H9 (cell line): ENCODE data around the gene BBOF1. TPM values are rescaled to one million over a fixed set of nuclear protein-coding genes. Genes with fewer than 3 reads are reported as not detected.
A peak's percentile ranks its signal among the peaks of the same experiment; 100 is the strongest.

Source experiments
- DNase-seq: peaks from one replicate; pipeline ENCODE4 v3.0.0-alpha.2; 2017
- H2AFZ ChIP-seq: one replicate; pipeline ENCODE4 v1.6.1; 2013; ENCODE audit warnings: mild to moderate bottlenecking, low read length, control low read depth, moderate library complexity
- H2AK5ac ChIP-seq: 2 replicates; pipeline ENCODE4 v1.6.1; 2013; ENCODE audit warnings: low read length, control low read depth, mixed read lengths; ENCODE audit not compliant: insufficient read length
- H2BK120ac ChIP-seq: one replicate; pipeline ENCODE4 v1.6.1; 2013; ENCODE audit warnings: low read depth, mild to moderate bottlenecking, low read length, control low read depth, inconsistent platforms; ENCODE audit not compliant: poor library complexity, severe bottlenecking
- H2BK12ac ChIP-seq: 2 replicates; pipeline ENCODE4 v1.6.1; 2013; ENCODE audit warnings: low read length, control low read depth, mixed read lengths, low read depth; ENCODE audit not compliant: insufficient read length
- H2BK15ac ChIP-seq: 2 replicates; pipeline ENCODE4 v1.6.1; 2013; ENCODE audit warnings: low read depth, low read length, control low read depth
- H2BK20ac ChIP-seq: one replicate; pipeline ENCODE4 v1.6.1; 2013; ENCODE audit warnings: low read depth, mild to moderate bottlenecking, low read length, control low read depth, inconsistent platforms; ENCODE audit not compliant: poor library complexity, severe bottlenecking
- H2BK5ac ChIP-seq: 2 replicates; pipeline ENCODE4 v1.6.1; 2013; ENCODE audit warnings: low read length, control low read depth, mixed read lengths; ENCODE audit not compliant: insufficient read length
- H3K14ac ChIP-seq: 2 replicates; pipeline ENCODE4 v1.6.1; 2013; ENCODE audit warnings: low read length, control low read depth; ENCODE audit not compliant: insufficient read depth
- H3K18ac ChIP-seq: 2 replicates; pipeline ENCODE4 v1.6.1; 2013; ENCODE audit warnings: low read depth, mild to moderate bottlenecking, mixed read lengths, low read length, control low read depth; ENCODE audit not compliant: insufficient read length
- H3K23ac ChIP-seq: 2 replicates; pipeline ENCODE4 v1.6.1; 2013; ENCODE audit warnings: low read length, control low read depth, mixed read lengths, low read depth; ENCODE audit not compliant: insufficient read length
- H3K23me2 ChIP-seq: 2 replicates; pipeline ENCODE4 v1.6.1; 2013; ENCODE audit warnings: low read depth, mild to moderate bottlenecking, mixed read lengths, low read length, control low read depth; ENCODE audit not compliant: insufficient read length, poor library complexity, severe bottlenecking
- H3K27ac ChIP-seq: 2 replicates; pipeline ENCODE4 v1.5.1; 2013; ENCODE audit warnings: low read length, control low read depth, mixed read lengths, low read depth; ENCODE audit not compliant: insufficient read length
- H3K27me3 ChIP-seq: 2 replicates; pipeline ENCODE4 v1.6.1; 2013; ENCODE audit warnings: low read length, control low read depth, inconsistent platforms; ENCODE audit not compliant: insufficient read depth
- H3K4ac ChIP-seq: 2 replicates; pipeline ENCODE4 v1.6.1; 2013; ENCODE audit warnings: low read depth, mild to moderate bottlenecking, control low read depth, inconsistent platforms, low read length, moderate library complexity
- H3K4me1 ChIP-seq: 2 replicates; pipeline ENCODE4 v1.6.1; 2013; ENCODE audit warnings: low read length, control low read depth, inconsistent platforms; ENCODE audit not compliant: insufficient read depth
- H3K4me2 ChIP-seq: 2 replicates; pipeline ENCODE4 v1.6.1; 2013; ENCODE audit warnings: low read length, control low read depth, mixed read lengths; ENCODE audit not compliant: insufficient read length, insufficient read depth
- H3K56ac ChIP-seq: 2 replicates; pipeline ENCODE4 v1.6.1; 2013; ENCODE audit warnings: low read depth, mild to moderate bottlenecking, mixed read lengths, low read length, control low read depth; ENCODE audit not compliant: insufficient read length
- H3K79me1 ChIP-seq: 2 replicates; pipeline ENCODE4 v1.6.1; 2013; ENCODE audit warnings: low read depth, mild to moderate bottlenecking, moderate library complexity, low read length, control low read depth, inconsistent platforms; ENCODE audit not compliant: insufficient read depth, poor library complexity, severe bottlenecking
- H3K79me2 ChIP-seq: 2 replicates; pipeline ENCODE4 v1.6.1; 2013; ENCODE audit warnings: low read length, control low read depth, inconsistent platforms; ENCODE audit not compliant: insufficient read depth
- H3K9ac ChIP-seq: 2 replicates; pipeline ENCODE4 v1.6.1; 2013; ENCODE audit warnings: low read length, control low read depth, mixed read lengths; ENCODE audit not compliant: insufficient read length; ENCODE audit errors: extremely low read depth
- H3K9me3 ChIP-seq: one replicate; pipeline ENCODE4 v1.6.1; 2013; ENCODE audit warnings: low read depth, low read length, inconsistent platforms; ENCODE audit not compliant: control insufficient read depth
- H3T11ph ChIP-seq: one replicate; pipeline ENCODE4 v1.6.1; 2013; ENCODE audit warnings: mild to moderate bottlenecking, low read length, control low read depth, inconsistent platforms
- H4K20me1 ChIP-seq: one replicate; pipeline ENCODE4 v1.6.1; 2013; ENCODE audit not compliant: control insufficient read depth, insufficient read length, insufficient read depth
- H4K5ac ChIP-seq: 2 replicates; pipeline ENCODE4 v1.6.1; 2013; ENCODE audit warnings: low read depth, mild to moderate bottlenecking, mixed read lengths, low read length, control low read depth; ENCODE audit not compliant: insufficient read length
- H4K8ac ChIP-seq: replicated peaks from 2 replicates; pipeline ENCODE4 v1.6.1; 2013; ENCODE audit warnings: low read length, control low read depth, mixed read lengths, low read depth; ENCODE audit not compliant: insufficient read length
- H4K91ac ChIP-seq: 2 replicates; pipeline ENCODE4 v1.6.1; 2013; ENCODE audit warnings: low read depth, mild to moderate bottlenecking, moderate library complexity, mixed read lengths, low read length, control low read depth; ENCODE audit not compliant: insufficient read length
- H3K27ac Mint-ChIP-seq, 3 experiments: 2 replicates in 2 of 3; 3 replicates in 1 of 3; pipeline ENCODE4 v1.8.0; 2020 to 2021; ENCODE audit warnings: mixed read lengths in 3 of 3, mild to moderate bottlenecking in 1 of 3, moderate library complexity in 1 of 3
- H3K27me3 Mint-ChIP-seq: 2 replicates; pipeline ENCODE4 v1.8.0; 2021; ENCODE audit warnings: low read depth, mild to moderate bottlenecking, moderate library complexity, mixed read lengths
- H3K36me3 Mint-ChIP-seq, 3 experiments: 2 replicates in 2 of 3; 3 replicates in 1 of 3; pipeline ENCODE4 v1.8.0; 2020 to 2021; ENCODE audit warnings: low read depth in 3 of 3, mixed read lengths in 3 of 3; ENCODE audit not compliant: insufficient read depth in 1 of 3
- H3K4me1 Mint-ChIP-seq, 2 experiments: 2 replicates each; pipeline ENCODE4 v1.8.0; 2020; ENCODE audit warnings: mixed read lengths in 2 of 2
- H3K4me3 Mint-ChIP-seq, 2 experiments: 2 replicates in 1 of 2; 3 replicates in 1 of 2; pipeline ENCODE4 v1.8.0; 2020 to 2021; ENCODE audit warnings: mild to moderate bottlenecking in 2 of 2, mixed read lengths in 2 of 2, moderate library complexity in 1 of 2
- H3K9me3 Mint-ChIP-seq, 2 experiments: 2 replicates in 1 of 2; 3 replicates in 1 of 2; pipeline ENCODE4 v1.8.0; 2020; ENCODE audit warnings: mild to moderate bottlenecking in 2 of 2, mixed read lengths in 2 of 2, moderate library complexity in 1 of 2
- WGBS: extraction: QIAGEN DNeasy Blood & Tissue Kit; methylation state at CpG from one replicate; pipeline ENCODE4 v1.1.7; 2013; ENCODE audit warnings: missing lambda C conversion rate, low lambda C conversion rate, mixed read lengths; ENCODE audit not compliant: insufficient read length; ENCODE audit errors: extremely low coverage; 5-methylcytosine and 5-hydroxymethylcytosine counted together
- total RNA-seq: library from RNA; stranded (reverse); gene quantifications from 2 replicates; pipeline ENCODE4 v1.2.1, GENCODE V29; 2021
- TF ChIP-seq, protein P1 (sequence below): fragments of 200-600 bp; sonication (generic); conservative IDR thresholded peaks from 3 replicates; pipeline ENCODE4 v1.8.0; 2021; ENCODE audit warnings: antibody characterized with exemption, mild to moderate bottlenecking

The BBOF1 gene
- total RNA-seq, 1 experiment from 2014 or later: 0.61 TPM

DNA sequence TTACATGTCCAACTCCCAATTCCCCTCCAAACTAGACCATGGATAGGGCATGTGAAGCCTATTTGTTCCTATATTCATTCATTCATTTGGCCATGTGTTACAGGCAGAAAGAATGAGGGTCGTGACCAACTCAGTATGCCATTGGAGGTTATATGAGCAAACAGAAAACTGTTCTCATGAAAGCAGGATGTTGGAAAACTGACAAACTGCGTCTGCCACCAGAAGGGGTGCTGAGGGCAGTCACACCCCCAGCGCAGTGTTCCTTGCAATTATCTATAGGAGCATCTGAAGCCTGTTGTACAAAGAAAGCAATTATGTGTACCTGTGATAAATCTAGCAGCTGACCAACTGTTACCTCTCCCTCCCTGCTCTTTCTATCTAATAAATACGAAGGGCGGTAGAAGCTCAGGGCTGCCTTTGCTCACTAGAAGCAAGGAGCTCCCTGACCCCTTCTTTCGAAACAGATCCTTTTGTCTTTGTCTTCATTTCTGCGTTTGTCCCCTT lies 21.2 kb upstream of the BBOF1 start:
- Histone ChIP-seq H4K5ac (no peak overlapping the region), H3K4me2 (no peak overlapping the region), H3T11ph (no peak overlapping the region), H3K27ac (no peak overlapping the region), H3K4me1 (no peaks in the 10 kb centered on the region), H3K4ac (no peak overlapping the region), H2BK5ac (no peak overlapping the region), H2AFZ (no peak overlapping the region), H3K14ac (no peak overlapping the region), H4K91ac (no peak overlapping the region), H3K18ac (no peak overlapping the region), H3K79me1 (no peaks in the 10 kb centered on the region), H3K79me2 (no peaks in the 10 kb centered on the region), H2BK15ac (no peak overlapping the region), H3K56ac (no peak overlapping the region), H4K20me1 (no peaks in the 10 kb centered on the region), H2AK5ac (no peak overlapping the region), H4K8ac (no peak overlapping the region), H3K9me3 (no peaks in the 10 kb centered on the region), H2BK12ac (no peak overlapping the region), H2BK20ac (no peak overlapping the region), H3K23me2 (no peaks in the 10 kb centered on the region), H2BK120ac (no peak overlapping the region), H3K27me3 (no peaks in the 10 kb centered on the region), H3K23ac (no peak overlapping the region), H3K9ac (no peak overlapping the region)
- H3K27ac Mint-ChIP-seq: 0 out of 7 replicates have a peak overlapping the region, but pooled peaks of 1 of the 3 experiments have one; percentile 78
- H3K4me1 Mint-ChIP-seq: no peaks in the 10 kb centered on the region
- no peaks in the 10 kb centered on the region for H3K27me3 Mint-ChIP-seq
- no CpG with 5 or more reads among the region's 7 CpGs for WGBS
- H3K4me3 Mint-ChIP-seq: no peak overlapping the region
- H3K9me3 Mint-ChIP-seq: no peaks in the 10 kb centered on the region
- TF ChIP-seq, protein P1, sequence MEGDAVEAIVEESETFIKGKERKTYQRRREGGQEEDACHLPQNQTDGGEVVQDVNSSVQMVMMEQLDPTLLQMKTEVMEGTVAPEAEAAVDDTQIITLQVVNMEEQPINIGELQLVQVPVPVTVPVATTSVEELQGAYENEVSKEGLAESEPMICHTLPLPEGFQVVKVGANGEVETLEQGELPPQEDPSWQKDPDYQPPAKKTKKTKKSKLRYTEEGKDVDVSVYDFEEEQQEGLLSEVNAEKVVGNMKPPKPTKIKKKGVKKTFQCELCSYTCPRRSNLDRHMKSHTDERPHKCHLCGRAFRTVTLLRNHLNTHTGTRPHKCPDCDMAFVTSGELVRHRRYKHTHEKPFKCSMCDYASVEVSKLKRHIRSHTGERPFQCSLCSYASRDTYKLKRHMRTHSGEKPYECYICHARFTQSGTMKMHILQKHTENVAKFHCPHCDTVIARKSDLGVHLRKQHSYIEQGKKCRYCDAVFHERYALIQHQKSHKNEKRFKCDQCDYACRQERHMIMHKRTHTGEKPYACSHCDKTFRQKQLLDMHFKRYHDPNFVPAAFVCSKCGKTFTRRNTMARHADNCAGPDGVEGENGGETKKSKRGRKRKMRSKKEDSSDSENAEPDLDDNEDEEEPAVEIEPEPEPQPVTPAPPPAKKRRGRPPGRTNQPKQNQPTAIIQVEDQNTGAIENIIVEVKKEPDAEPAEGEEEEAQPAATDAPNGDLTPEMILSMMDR: no peak
- H3K36me3 Mint-ChIP-seq: no peaks in the 10 kb centered on the region; a peak in 3 of 7 replicates
- no peak for DNase-seq
